HG03571 (cell line): ENCODE results near the gene ATP6AP1.
A peak's percentile ranks its signal among the peaks of the same experiment; 100 is the strongest.

Experiments
- ATAC-seq: cut with Tn5 transposase; IDR thresholded peaks from one replicate; pipeline ENCODE4 v1.9.1; 2021; ENCODE audit not compliant: unreplicated experiment

The ATP6AP1 gene

GRCh38 chrX:154443992-154444754 is 15.7 kb downstream of the ATP6AP1 start, which contains the start of gene FAM50A:
TSS of gene FAM50A (plus strand) at chrX:154444141. CDS start at chrX:154444236, 95 bp downstream.
- peak; percentile 72 for ATAC-seq

- ATAC-seq: no peak
Observed at GRCh38 chrX:154444755-154445246, 16.3 kb downstream of the ATP6AP1 start.

DNA sequence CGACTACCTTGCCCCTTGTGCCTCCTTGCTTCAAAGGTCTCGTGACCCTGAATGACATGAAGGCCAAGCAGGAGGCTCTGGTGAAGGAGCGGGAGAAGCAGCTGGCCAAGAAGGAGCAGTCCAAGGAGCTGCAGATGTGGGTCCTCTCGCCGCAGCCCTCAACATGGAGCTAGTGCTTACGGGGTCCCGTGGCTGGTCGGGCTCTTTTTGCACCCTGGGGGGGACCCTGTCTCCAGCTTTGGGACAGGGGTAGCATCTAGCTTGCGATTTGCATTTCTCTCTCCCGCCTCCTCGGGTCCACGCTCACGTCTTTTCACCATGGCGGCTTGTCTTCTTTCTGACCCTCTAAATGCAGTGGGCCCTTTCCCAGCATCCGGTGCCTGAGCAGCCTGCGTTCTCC is 17.3 kb downstream of the ATP6AP1 start:
- no peak for ATAC-seq

GRCh38 chrX:154446430-154446829 is 18.0 kb downstream of the ATP6AP1 start:
- ATAC-seq: no peak

GRCh38 chrX:154448484-154448883 is 20.0 kb downstream of the ATP6AP1 start:
- no peak for ATAC-seq

DNA sequence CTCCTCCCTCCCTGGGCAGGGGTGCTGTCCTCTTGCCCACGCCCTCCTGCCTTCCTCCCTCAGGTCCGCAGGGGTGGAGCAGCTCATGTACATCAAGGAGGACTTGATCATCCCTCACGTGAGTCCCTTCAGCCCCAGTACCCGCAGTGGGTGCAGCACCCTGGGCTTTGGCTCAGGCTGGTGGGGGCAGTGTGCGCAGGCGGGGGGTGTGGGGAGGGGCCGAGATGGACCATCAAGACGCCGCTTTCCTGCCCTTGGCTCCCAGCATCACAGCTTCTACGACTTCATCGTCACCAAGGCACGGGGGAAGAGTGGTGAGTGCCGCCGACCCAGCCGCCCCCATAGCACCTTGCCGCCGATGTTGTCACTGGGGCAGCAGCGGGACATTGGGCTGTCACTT is 21.1 kb downstream of the ATP6AP1 start:
- no peak for ATAC-seq

DNA sequence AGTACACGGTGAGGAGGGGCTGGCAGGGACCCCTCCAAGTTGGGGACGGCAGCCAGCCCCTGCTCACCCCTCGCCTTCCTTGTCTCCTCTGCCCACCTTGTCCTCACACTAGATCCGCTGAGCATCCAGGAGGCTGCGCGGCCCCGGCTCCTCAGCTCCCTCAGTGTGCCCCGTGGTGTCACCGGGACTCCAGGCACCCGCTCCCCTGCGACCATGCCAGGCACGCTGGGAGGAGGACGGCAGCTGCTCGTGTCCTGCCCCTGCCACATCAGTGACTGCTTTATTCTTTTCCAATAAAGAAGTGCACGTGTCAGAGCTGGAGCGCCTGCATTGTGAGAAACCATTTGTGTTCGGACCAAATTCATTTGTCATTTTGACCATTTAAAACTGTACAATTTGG is 21.8 kb downstream of the ATP6AP1 start:
- no peak for ATAC-seq

GRCh38 chrX:154452823-154453222 is 24.3 kb downstream of the ATP6AP1 start:
- no peak for ATAC-seq

DNA sequence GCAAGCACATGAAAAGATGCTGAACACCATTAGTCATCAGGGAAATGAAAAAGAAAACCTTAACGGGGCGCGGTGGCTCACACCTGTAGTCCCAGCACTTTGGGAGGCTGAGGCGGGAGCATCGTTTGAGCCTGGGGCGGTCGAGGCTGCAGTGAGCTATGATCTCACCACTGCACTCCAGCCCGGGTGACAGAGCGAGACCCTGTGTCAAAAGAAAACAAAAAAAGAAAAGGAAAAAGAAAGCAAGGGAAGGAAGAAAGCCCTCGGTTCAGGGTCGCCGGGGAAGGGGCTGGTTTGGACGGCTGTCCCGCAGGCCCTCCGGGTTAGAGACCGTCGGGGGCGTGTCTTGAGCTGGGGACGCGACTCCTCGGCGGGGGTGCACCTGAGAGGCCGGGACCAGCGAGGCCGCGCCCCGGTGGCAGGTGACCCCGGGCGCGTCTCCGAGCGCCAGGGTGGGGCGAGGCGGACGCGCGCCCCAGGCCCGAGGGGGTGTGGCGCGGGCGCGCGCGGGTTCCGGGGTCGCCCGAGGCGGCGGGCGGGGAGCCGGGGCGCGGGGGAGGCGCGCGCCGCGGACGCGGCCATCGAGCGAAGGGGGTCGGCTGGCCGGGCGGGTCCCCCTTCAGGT is 29.1 kb downstream of the ATP6AP1 start:
- ATAC-seq: peak; percentile 49

GRCh38 chrX:154458116-154458953 is 29.9 kb downstream of the ATP6AP1 start, which contains the start of gene PLXNA3:
TSS of gene PLXNA3 (plus strand) at chrX:154458281. CDS start at chrX:154460184, 1,903 bp downstream.
- ATAC-seq: peak; percentile 63

- ATAC-seq: no peak
Observed at GRCh38 chrX:154458954-154459778, 30.7 kb downstream of the ATP6AP1 start.

DNA sequence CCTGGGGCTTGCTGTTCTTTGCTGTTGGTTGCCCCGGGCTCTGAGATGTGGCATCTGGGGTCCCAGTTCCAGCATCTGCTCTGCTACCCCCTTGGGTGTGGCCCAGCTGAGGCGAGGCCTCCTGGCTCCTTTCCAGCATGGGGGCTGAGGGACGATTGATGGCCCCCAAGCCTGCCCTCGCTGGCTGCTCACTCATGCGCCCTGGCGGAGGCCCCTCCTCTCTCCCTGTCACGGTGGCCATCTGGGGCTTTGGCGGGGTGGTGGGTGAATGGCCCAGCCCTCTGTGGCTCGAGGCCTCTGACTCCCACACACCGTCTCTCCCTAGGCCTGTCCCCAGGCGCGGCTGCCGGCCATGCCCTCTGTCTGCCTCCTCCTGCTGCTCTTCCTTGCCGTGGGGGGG is 31.4 kb downstream of the ATP6AP1 start:
- no peak for ATAC-seq

- ATAC-seq: no peak
Observed at GRCh38 chrX:154460326-154460725, 31.8 kb downstream of the ATP6AP1 start.

- ATAC-seq: no peak
Observed at GRCh38 chrX:154462396-154462795, 33.9 kb downstream of the ATP6AP1 start.

DNA sequence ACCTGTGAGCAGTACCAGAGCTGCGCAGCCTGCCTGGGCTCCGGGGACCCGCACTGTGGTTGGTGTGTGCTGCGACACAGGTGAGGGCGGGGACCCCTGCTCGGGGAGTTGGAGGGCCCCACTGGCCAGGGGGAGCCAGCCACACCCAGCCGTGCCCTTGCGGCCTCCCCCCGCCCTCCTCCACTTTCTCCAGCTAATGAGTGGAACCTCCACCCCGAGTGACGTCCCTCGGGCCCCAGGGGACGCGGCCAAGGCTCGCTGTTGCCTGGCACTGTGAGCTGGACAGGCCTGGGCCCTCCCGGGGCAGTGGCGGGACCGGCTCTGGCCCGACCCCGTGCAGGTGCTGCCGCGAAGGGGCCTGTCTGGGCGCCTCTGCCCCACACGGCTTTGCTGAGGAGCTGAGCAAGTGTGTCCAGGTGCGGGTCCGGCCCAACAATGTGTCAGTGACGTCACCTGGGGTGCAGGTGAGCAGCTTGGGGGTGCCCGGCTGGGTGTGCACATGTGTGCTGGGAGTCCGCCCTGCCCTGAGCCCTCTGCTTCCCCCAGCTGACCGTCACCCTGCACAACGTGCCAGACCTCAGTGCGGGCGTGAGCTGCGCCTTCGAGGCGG is 35.2 kb downstream of the ATP6AP1 start:
- no peak for ATAC-seq

DNA sequence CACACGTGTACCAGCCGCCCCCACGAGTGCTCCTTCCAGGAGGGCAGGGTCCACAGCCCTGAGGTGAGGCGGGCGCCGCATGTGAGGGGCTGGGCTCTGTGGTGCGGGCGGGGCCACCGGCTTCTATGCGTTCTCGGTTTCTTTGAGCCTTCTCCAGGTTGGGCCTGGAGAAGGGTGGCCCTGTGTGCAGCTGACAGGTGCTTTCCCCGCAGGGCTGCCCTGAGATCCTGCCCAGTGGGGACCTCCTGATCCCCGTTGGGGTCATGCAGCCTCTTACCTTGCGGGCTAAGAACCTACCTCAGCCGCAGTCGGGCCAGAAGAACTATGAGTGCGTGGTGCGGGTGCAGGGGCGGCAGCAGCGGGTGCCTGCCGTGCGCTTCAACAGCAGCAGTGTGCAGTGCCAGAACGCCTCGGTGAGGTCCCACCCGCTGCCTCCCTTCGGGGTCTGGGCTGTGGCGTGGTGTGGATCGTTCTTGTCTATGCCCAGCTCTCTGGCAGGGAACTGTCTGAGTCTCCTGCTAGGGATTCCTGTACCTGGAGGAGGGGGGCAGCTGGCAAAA is 36.4 kb downstream of the ATP6AP1 start:
- ATAC-seq: no peak

GRCh38 chrX:154465601-154466000 is 37.1 kb downstream of the ATP6AP1 start:
- ATAC-seq: no peak

- ATAC-seq: no peak
Observed at GRCh38 chrX:154466036-154466435, 37.6 kb downstream of the ATP6AP1 start.

DNA sequence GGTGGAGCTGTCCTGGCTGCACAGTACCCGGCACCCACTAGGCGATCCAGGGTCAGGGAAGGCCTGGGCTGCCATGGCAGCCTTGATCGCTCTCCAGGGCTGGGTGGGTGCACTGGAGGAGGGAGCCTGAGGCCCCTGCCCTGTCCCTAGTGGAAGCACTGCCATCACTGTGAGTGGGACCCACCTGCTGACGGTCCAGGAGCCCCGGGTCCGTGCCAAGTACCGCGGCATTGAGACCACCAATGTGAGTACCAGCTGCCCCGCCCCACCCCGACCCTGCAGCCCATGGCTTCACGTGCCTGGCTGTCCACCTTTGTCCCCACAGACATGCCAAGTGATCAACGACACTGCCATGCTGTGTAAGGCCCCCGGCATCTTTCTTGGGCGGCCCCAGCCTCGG is 38.4 kb downstream of the ATP6AP1 start:
- ATAC-seq: no peak

- no peak for ATAC-seq
Observed at GRCh38 chrX:154467556-154467955, 39.1 kb downstream of the ATP6AP1 start.
